WI38 (cell line): ENCODE measurements around the gene FMNL2.

Experiments
- H3K4me3 ChIP-seq: 2 replicates; pipeline ENCODE4 v1.5.1; 2011; ENCODE audit warnings: low read depth, mild to moderate bottlenecking, control low read depth, low read length
- TF ChIP-seq, protein P1 (sequence below): IDR thresholded peaks from 2 replicates; pipeline ENCODE4 v1.5.1; 2012; ENCODE audit warnings: low read depth, mild to moderate bottlenecking, control low read depth, low read length

FMNL2 gene

GRCh38 chr2:152427902-152428301 is 92.9 kb downstream of the FMNL2 start:
- TF ChIP-seq, protein P1, sequence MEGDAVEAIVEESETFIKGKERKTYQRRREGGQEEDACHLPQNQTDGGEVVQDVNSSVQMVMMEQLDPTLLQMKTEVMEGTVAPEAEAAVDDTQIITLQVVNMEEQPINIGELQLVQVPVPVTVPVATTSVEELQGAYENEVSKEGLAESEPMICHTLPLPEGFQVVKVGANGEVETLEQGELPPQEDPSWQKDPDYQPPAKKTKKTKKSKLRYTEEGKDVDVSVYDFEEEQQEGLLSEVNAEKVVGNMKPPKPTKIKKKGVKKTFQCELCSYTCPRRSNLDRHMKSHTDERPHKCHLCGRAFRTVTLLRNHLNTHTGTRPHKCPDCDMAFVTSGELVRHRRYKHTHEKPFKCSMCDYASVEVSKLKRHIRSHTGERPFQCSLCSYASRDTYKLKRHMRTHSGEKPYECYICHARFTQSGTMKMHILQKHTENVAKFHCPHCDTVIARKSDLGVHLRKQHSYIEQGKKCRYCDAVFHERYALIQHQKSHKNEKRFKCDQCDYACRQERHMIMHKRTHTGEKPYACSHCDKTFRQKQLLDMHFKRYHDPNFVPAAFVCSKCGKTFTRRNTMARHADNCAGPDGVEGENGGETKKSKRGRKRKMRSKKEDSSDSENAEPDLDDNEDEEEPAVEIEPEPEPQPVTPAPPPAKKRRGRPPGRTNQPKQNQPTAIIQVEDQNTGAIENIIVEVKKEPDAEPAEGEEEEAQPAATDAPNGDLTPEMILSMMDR = no peak

GRCh38 chr2:152428800-152429582 is 94.0 kb downstream of the FMNL2 start:
- H3K4me3 ChIP-seq = no peak overlapping the region
- TF ChIP-seq, protein P1 = no peak

More at GRCh38 chr2:152427902-152428301, 92.9 kb downstream of the FMNL2 start:
- H3K4me3 ChIP-seq = no peak overlapping the region

GRCh38 chr2:152430876-152431275 is 95.9 kb downstream of the FMNL2 start:
- H3K4me3 ChIP-seq = no peak overlapping the region
- TF ChIP-seq, protein P1 = no peak

DNA sequence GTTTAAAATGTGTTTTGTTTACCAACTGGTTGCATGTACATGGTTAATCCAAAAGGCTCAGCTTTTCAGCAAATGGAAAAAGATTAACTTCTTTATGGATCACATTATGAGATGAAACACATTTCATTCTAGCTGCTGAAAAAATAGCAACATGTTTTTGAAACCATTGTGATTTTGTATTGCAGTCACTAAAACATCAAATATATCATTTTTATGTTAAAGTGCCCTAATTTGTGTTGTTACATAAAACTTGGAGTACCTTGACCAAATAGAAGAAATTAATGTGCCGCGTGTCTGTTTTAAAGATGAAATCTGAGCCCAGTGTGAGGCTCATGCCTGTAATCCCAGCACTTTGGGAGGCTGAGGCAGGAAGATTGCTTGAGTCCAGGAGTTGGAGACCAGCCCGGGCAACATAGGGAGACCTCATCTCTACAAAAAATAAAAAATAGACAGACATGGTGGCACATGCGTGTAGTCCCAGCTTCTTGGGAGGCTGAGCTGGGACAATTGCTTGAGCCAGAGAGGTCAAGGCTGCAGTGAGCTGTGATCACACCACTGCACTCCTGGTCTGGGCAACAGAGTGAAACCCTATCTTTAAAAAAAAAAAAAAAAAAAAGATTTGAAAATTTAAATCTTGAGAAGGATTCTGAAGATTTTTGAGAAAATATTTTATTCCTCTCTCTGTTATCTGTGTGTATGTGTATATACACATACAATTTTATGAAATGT is 96.6 kb downstream of the FMNL2 start:
- TF ChIP-seq, protein P1 = no peak

DNA sequence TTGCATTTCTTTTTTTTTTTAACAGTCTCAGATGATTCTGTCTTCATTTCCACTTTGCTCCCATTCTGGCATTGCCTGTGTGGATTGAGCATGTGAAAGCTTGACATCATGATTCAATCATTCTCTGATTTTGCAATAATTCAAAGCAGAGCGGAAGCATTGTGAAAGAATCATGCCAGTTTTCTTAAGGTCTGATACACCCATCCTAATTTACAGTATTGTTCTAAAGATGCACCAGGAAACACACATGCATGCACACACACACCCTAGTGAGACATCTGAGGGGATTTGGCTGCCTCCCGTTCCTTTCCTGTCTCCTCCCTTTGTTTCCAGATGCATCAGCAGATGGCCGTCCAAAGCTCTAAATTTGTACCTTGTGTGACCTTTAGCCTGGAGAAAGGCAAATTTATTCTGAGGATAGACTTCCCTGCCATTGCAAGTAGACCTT is 97.3 kb downstream of the FMNL2 start:
- H3K4me3 ChIP-seq = no peak overlapping the region
- TF ChIP-seq, protein P1 = no peak

More for the DNA sequence above, 96.6 kb downstream of the FMNL2 start:
- H3K4me3 ChIP-seq = no peak overlapping the region

- H3K4me3 ChIP-seq = no peak overlapping the region
- TF ChIP-seq, protein P1 = no peak
Measured at GRCh38 chr2:152432765-152433164, 97.8 kb downstream of the FMNL2 start.

- TF ChIP-seq, protein P1 = no peak
- no peak overlapping the region for H3K4me3 ChIP-seq
Measured at GRCh38 chr2:152433289-152433688, 98.3 kb downstream of the FMNL2 start.
